GM21447 (cell line): Measurements from ENCODE around the gene TXNRD2.
"Not testable (repeated sequence)": the region's sequence is repeated elsewhere in the genome, so short reads cannot be mapped to it uniquely, and the experiment has no call there.

Source experiments
- ATAC-seq: cut with Tn5 transposase; IDR thresholded peaks from one replicate; pipeline ENCODE4 v1.9.1; 2021; ENCODE audit not compliant: unreplicated experiment

Gene TXNRD2

GRCh38 chr22:19907902-19908301, 33.7 kb downstream of the TXNRD2 start:
- ATAC-seq = not testable (repeated sequence)

- ATAC-seq = not testable (repeated sequence)
These were observed 34.8 kb downstream of the TXNRD2 start for GRCh38 chr22:19906864-19907263.

GRCh38 chr22:19905347-19906276, 36.0 kb downstream of the TXNRD2 start:
- no peak for ATAC-seq

- ATAC-seq = no peak
These were observed 36.7 kb downstream of the TXNRD2 start for GRCh38 chr22:19904935-19905334.

- no peak for ATAC-seq
These were observed 37.3 kb downstream of the TXNRD2 start for GRCh38 chr22:19904174-19904856.

GRCh38 chr22:19903513-19903912, 38.1 kb downstream of the TXNRD2 start:
- no peak for ATAC-seq

- no peak for ATAC-seq
These were observed 38.6 kb downstream of the TXNRD2 start for GRCh38 chr22:19903031-19903430.

GRCh38 chr22:19902245-19902715, 39.3 kb downstream of the TXNRD2 start:
- ATAC-seq = no peak

GRCh38 chr22:19901577-19902244, 39.9 kb downstream of the TXNRD2 start:
- ATAC-seq = no peak

GRCh38 chr22:19900707-19901436, 40.7 kb downstream of the TXNRD2 start:
- no peak for ATAC-seq

- ATAC-seq = no peak
These were observed 42.6 kb downstream of the TXNRD2 start for GRCh38 chr22:19898831-19899567.

GRCh38 chr22:19898145-19898544, 43.5 kb downstream of the TXNRD2 start:
- ATAC-seq = no peak

GRCh38 chr22:19897726-19898125, 43.9 kb downstream of the TXNRD2 start:
- ATAC-seq = no peak

- ATAC-seq = no peak
These were observed 44.8 kb downstream of the TXNRD2 start for GRCh38 chr22:19896665-19897355.

GRCh38 chr22:19895160-19895849, 46.3 kb downstream of the TXNRD2 start:
- ATAC-seq = no peak

GRCh38 chr22:19893363-19893762, 48.3 kb downstream of the TXNRD2 start:
- ATAC-seq = no peak

GRCh38 chr22:19892925-19893324, 48.7 kb downstream of the TXNRD2 start:
- ATAC-seq = no peak

GRCh38 chr22:19892257-19892879, 49.2 kb downstream of the TXNRD2 start:
- no peak for ATAC-seq
